Breast epithelium (tissue), 3 donors: ENCODE data around the gene MYO1D.

Experiments used
- CTCF ChIP-seq, 3 donors: fragments of 450-650 bp; IDR thresholded peaks; one replicate each; pipeline ENCODE4 v1.5.1; 2016 to 2017; ENCODE audit warnings: antibody characterized with exemption in 3 of 3, mild to moderate bottlenecking in 3 of 3, moderate library complexity in 3 of 3
- POLR2AphosphoS5 ChIP-seq, 3 donors: sonication (generic); formaldehyde crosslinking; IDR thresholded peaks; one replicate each; pipeline ENCODE4 v1.6.1; 2017; ENCODE audit warnings: antibody characterized with exemption in 3 of 3

DNA sequence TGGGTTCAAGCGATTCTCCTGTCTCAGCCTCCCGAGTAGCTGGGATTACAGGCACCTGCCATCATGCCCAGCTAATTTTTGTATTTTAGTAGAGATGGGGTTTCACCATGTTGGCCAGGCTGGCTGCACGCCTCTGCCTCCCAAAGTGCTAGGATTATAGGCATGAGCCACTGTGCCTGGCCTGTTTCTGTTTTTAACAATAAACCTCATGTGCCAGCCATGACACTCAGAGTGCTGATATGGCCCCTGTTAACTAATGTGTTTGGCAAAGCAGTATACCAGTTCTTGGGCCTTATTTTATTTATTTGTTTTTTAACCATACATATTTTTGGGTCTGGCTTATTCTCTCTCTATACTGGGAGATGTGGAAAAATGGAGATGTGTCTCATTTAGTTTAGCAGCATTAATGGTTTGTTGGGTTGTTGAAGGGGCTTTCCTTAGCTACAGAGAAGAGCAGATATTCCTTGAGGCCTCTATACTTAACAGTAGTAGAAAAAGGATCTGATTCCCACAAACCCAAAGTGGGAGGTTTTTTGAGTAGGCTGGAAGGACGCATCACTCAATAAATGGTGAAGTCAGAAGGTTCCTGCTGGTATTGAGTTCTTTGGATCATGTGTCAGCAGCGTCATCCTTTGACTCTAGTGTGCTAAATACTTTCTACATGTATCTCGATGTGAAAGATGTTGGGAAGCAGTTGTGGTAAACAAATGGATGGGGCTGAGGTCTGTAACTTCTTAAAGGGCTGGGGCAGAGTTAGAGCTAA is 406.3 kb downstream of the MYO1D start:
- TF ChIP-seq CTCF (IDR thresholded peaks at IDR 0.05) = no peak
- no peak for TF ChIP-seq POLR2AphosphoS5 (IDR thresholded peaks at IDR 0.05)
